Uterine smooth muscle cell (primary cell): Measurements from ENCODE around the gene SRL. TPM values are rescaled to one million over a fixed set of nuclear protein-coding genes. Genes with fewer than 3 reads are reported as not detected.

Experiments used
- total RNA-seq: library from RNA; depleted of rRNA; stranded (reverse); fragments of >200 nt; gene quantifications from 2 replicates; pipeline ENCODE4 v1.2.3, GENCODE V29; 2014

SRL gene
- total RNA-seq = under 0.01 and 0.11 TPM in 2 replicates

DNA sequence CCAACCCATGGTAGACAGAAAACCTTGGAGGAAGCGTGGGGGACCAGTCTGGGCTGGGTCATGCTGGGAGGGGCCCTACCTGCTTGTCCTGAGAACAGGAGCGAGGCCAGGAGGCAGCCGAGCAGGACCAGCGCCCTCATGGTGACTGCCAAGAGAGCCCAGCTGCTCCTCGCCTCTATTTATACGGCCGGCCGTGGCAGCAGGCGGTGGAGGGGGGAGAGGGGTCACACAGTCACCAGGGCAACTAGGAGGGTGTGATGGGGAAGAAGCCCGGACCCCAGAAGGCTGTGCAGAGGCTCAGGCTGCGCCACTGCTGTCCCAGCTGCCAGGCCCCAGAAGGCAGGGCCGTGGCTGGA is at the start of gene SRL:
Gene SRL (minus strand): TSS at position 153 of the 356 bp plus-strand sequence. CDS start 13 bp downstream, at position 140.

Other genes with a start within 250 kb of the SRL start
- gene ADCY9, start 125.6 kb downstream of the SRL start, total RNA-seq = 17.2 and 22.2 TPM in 2 replicates
- gene TFAP4, start 30.9 kb upstream of the SRL start, total RNA-seq = 8.7 and 11.3 TPM in 2 replicates
- 2.2 and 3.6 TPM in 2 replicates for gene GLIS2, start 74.0 kb upstream of the SRL start, total RNA-seq
- 29.5 and 34.3 TPM in 2 replicates for gene PAM16, start 109.2 kb upstream of the SRL start, total RNA-seq
- 94.3 and 150 TPM in 2 replicates for gene VASN, start 129.8 kb upstream of the SRL start, total RNA-seq
- gene CORO7, start 174.5 kb upstream of the SRL start, total RNA-seq = 20.1 and 25.6 TPM in 2 replicates
- 70.9 and 73.8 TPM in 2 replicates for gene DNAJA3, start 183.8 kb upstream of the SRL start, total RNA-seq
- gene NMRAL1, start 232.5 kb upstream of the SRL start, total RNA-seq = 71.4 and 74.0 TPM in 2 replicates
- gene HMOX2, start 234.3 kb upstream of the SRL start, total RNA-seq = 40.7 and 58.1 TPM in 2 replicates